ENCODE measurements around the gene PLCD4.

The PLCD4 gene

GRCh38 chr2:218622606-218623365 is 15.1 kb downstream of the PLCD4 start:
- DNase-seq, result no peak

- DNase-seq, result no peak
Measured at GRCh38 chr2:218623366-218623705, 15.6 kb downstream of the PLCD4 start.

- DNase-seq, result no peak
Measured at GRCh38 chr2:218626369-218626768, 18.7 kb downstream of the PLCD4 start.

GRCh38 chr2:218627939-218628338 is 20.2 kb downstream of the PLCD4 start:
- DNase-seq, result no peak

- no peak for DNase-seq
Measured at GRCh38 chr2:218631837-218632236, 24.1 kb downstream of the PLCD4 start.

- no peak for DNase-seq
Measured at GRCh38 chr2:218635719-218636118, 28.0 kb downstream of the PLCD4 start.

GRCh38 chr2:218638372-218638771 is 30.7 kb downstream of the PLCD4 start:
- DNase-seq, result no peak

GRCh38 chr2:218642121-218642656 is 34.5 kb downstream of the PLCD4 start:
- DNase-seq, result no peak

GRCh38 chr2:218642786-218643185 is 35.1 kb downstream of the PLCD4 start:
- no peak for DNase-seq

- no peak for DNase-seq
Measured at GRCh38 chr2:218643751-218644310, 36.1 kb downstream of the PLCD4 start.

GRCh38 chr2:218644721-218645120 is 37.0 kb downstream of the PLCD4 start:
- no peak for DNase-seq

- no peak for DNase-seq
Measured at GRCh38 chr2:218645126-218645525, 37.4 kb downstream of the PLCD4 start.

- peak; percentile 36 for DNase-seq
Measured at GRCh38 chr2:218648088-218648786, 40.5 kb downstream of the PLCD4 start.

- no peak for DNase-seq
Measured at GRCh38 chr2:218648787-218649100, 41.0 kb downstream of the PLCD4 start.

GRCh38 chr2:218655751-218656150 is 48.1 kb downstream of the PLCD4 start:
- no peak for DNase-seq

- peak; percentile 42 for DNase-seq
Measured at GRCh38 chr2:218658671-218659257, 51.1 kb downstream of the PLCD4 start.

GRCh38 chr2:218659258-218659987 is 51.7 kb downstream of the PLCD4 start, which contains the start of the genes BCS1L and ZNF142:
TSS of gene BCS1L (plus strand) at chr2:218659683. CDS start at chr2:218660988, 1,305 bp downstream.
TSS of gene ZNF142 (minus strand) at chr2:218659623. CDS start at chr2:218656429, 3,194 bp downstream.
- no peak for DNase-seq

GRCh38 chr2:218659988-218660358 is 52.3 kb downstream of the PLCD4 start:
- no peak for DNase-seq

- no peak for DNase-seq
Measured at GRCh38 chr2:218662377-218662776, 54.7 kb downstream of the PLCD4 start.

- no peak for DNase-seq
Measured at GRCh38 chr2:218662827-218663226, 55.1 kb downstream of the PLCD4 start.

GRCh38 chr2:218663901-218664300 is 56.2 kb downstream of the PLCD4 start:
- no peak for DNase-seq

- DNase-seq, result no peak
Measured at GRCh38 chr2:218664653-218665052, 57.0 kb downstream of the PLCD4 start.

- DNase-seq, result no peak
Measured at GRCh38 chr2:218671097-218671653, 63.5 kb downstream of the PLCD4 start.

Measured in amniotic stem cell (primary cell).